ENCODE results near the gene ZMYM4.
"Not testable (repeated sequence)": the region's sequence is repeated elsewhere in the genome, so short reads cannot be mapped to it uniquely, and the experiment has no call there.

Gene ZMYM4

GRCh38 chr1:35331618-35332017, 63.1 kb downstream of the ZMYM4 start:
- not testable (repeated sequence) for DNase-seq

- no peak for DNase-seq
Observed at GRCh38 chr1:35334485-35334884, 66.0 kb downstream of the ZMYM4 start.

- no peak for DNase-seq
Observed at GRCh38 chr1:35340519-35340918, 72.0 kb downstream of the ZMYM4 start.

GRCh38 chr1:35345439-35345981, 77.0 kb downstream of the ZMYM4 start:
- no peak for DNase-seq

- no peak for DNase-seq
Observed at GRCh38 chr1:35350872-35351271, 82.4 kb downstream of the ZMYM4 start.

- no peak for DNase-seq
Observed at GRCh38 chr1:35359995-35360394, 91.5 kb downstream of the ZMYM4 start.

- DNase-seq: no peak
Observed at GRCh38 chr1:35361638-35362037, 93.1 kb downstream of the ZMYM4 start.

- no peak for DNase-seq
Observed at GRCh38 chr1:35364741-35365140, 96.2 kb downstream of the ZMYM4 start.

- DNase-seq: no peak
Observed at GRCh38 chr1:35367914-35368313, 99.4 kb downstream of the ZMYM4 start.

- no peak for DNase-seq
Observed at GRCh38 chr1:35369922-35370671, 101.6 kb downstream of the ZMYM4 start.

GRCh38 chr1:35371506-35371905, 103.0 kb downstream of the ZMYM4 start:
- DNase-seq: no peak

GRCh38 chr1:35377555-35377954, 109.0 kb downstream of the ZMYM4 start:
- DNase-seq: no peak

GRCh38 chr1:35379317-35380000, 111.0 kb downstream of the ZMYM4 start:
- no peak for DNase-seq

- not testable (repeated sequence) for DNase-seq
Observed at GRCh38 chr1:35380111-35380510, 111.6 kb downstream of the ZMYM4 start.

GRCh38 chr1:35382107-35382506, 113.6 kb downstream of the ZMYM4 start:
- DNase-seq: no peak

- DNase-seq: no peak
Observed at GRCh38 chr1:35386290-35386689, 117.8 kb downstream of the ZMYM4 start.

- DNase-seq: no peak
Observed at GRCh38 chr1:35386959-35387358, 118.5 kb downstream of the ZMYM4 start.

- DNase-seq: no peak
Observed at GRCh38 chr1:35390600-35391494, 122.3 kb downstream of the ZMYM4 start.

- DNase-seq: no peak
Observed at GRCh38 chr1:35394386-35394785, 125.9 kb downstream of the ZMYM4 start.

GRCh38 chr1:35398739-35399138, 130.2 kb downstream of the ZMYM4 start:
- DNase-seq: no peak

GRCh38 chr1:35401049-35401448, 132.5 kb downstream of the ZMYM4 start:
- no peak for DNase-seq

GRCh38 chr1:35406103-35406502, 137.6 kb downstream of the ZMYM4 start:
- DNase-seq: no peak

GRCh38 chr1:35407743-35408142, 139.2 kb downstream of the ZMYM4 start:
- DNase-seq: no peak

Data from CD4-positive, alpha-beta T cell treated with Interleukin-17A for 1 hour (primary cell).